Measurements from ENCODE around the gene MFGE8.
"Not testable (repeated sequence)": the region's sequence is repeated elsewhere in the genome, so short reads cannot be mapped to it uniquely, and the experiment has no call there.

The MFGE8 gene

GRCh38 chr15:88913017-88913849, at the start of gene MFGE8:
TSS of gene MFGE8 (minus strand) at chr15:88913379. CDS start at chr15:88913319, 60 bp downstream.
- DNase-seq: no peak

GRCh38 chr15:88959445-88959844, 46.3 kb upstream of the MFGE8 start:
- no peak for DNase-seq

GRCh38 chr15:88956906-88957305, 43.7 kb upstream of the MFGE8 start:
- DNase-seq: no peak

GRCh38 chr15:88956263-88956662, 43.1 kb upstream of the MFGE8 start:
- no peak for DNase-seq

GRCh38 chr15:88954431-88955277, 41.5 kb upstream of the MFGE8 start:
- peak; percentile 39 for DNase-seq

- DNase-seq: no peak
Observed at GRCh38 chr15:88950600-88951160, 37.5 kb upstream of the MFGE8 start.

GRCh38 chr15:88949734-88950400, 36.7 kb upstream of the MFGE8 start:
- DNase-seq: no peak

GRCh38 chr15:88940110-88940675, 27.0 kb upstream of the MFGE8 start:
- no peak for DNase-seq

GRCh38 chr15:88939486-88939806, 26.3 kb upstream of the MFGE8 start:
- no peak for DNase-seq

GRCh38 chr15:88938802-88939485, 25.8 kb upstream of the MFGE8 start:
- DNase-seq: no peak

GRCh38 chr15:88934449-88934848, 21.3 kb upstream of the MFGE8 start:
- DNase-seq: not testable (repeated sequence)

GRCh38 chr15:88932875-88933330, 19.7 kb upstream of the MFGE8 start:
- no peak for DNase-seq

- DNase-seq: no peak
Observed at GRCh38 chr15:88932271-88932874, 19.2 kb upstream of the MFGE8 start.

GRCh38 chr15:88930579-88930978, 17.4 kb upstream of the MFGE8 start:
- no peak for DNase-seq

GRCh38 chr15:88929358-88930098, 16.3 kb upstream of the MFGE8 start:
- not testable (repeated sequence) for DNase-seq

GRCh38 chr15:88928192-88928591, 15.0 kb upstream of the MFGE8 start:
- not testable (repeated sequence) for DNase-seq

GRCh38 chr15:88925648-88926047, 12.5 kb upstream of the MFGE8 start:
- not testable (repeated sequence) for DNase-seq

GRCh38 chr15:88920892-88921435, 7.8 kb upstream of the MFGE8 start:
- not testable (repeated sequence) for DNase-seq

GRCh38 chr15:88920186-88920891, 7.2 kb upstream of the MFGE8 start:
- no peak for DNase-seq

- no peak for DNase-seq
Observed at GRCh38 chr15:88918738-88919137, 5.6 kb upstream of the MFGE8 start.
